CD14-positive monocyte (primary cell): ENCODE results near the gene NUDT6. TPM values are rescaled to one million over a fixed set of nuclear protein-coding genes. Genes with fewer than 3 reads are reported as not detected.

Experiments used
- DNase-seq, 3 donors: peaks; one replicate each; pipeline ENCODE4 v3.0.0-alpha.2; 2011 to 2022
- H2AFZ ChIP-seq: 2 replicates; pipeline ENCODE4 v1.6.0; 2012; ENCODE audit warnings: mild to moderate bottlenecking, low read depth, low read length, inconsistent platforms; ENCODE audit not compliant: insufficient read depth, poor library complexity, severe bottlenecking
- H3K27ac ChIP-seq, 2 donors: 1 replicate in 1 of 2; 2 replicates in 1 of 2; pipeline ENCODE4 v1.5.1; 2012 to 2013; ENCODE audit warnings: low read length in 2 of 2, control low read depth in 1 of 2, inconsistent platforms in 1 of 2, low read depth in 1 of 2, mild to moderate bottlenecking in 1 of 2
- H3K27me3 ChIP-seq, 2 donors: one replicate each; pipeline versions ENCODE4 v1.6.0 to v1.6.1; 2011 to 2013; ENCODE audit warnings: low read length in 2 of 2; ENCODE audit not compliant: control insufficient read depth in 2 of 2, insufficient read depth in 2 of 2
- H3K36me3 ChIP-seq, 2 donors: replicated peaks in 1 of 2; 1 replicate in 1 of 2; 2 replicates in 1 of 2; pipeline versions ENCODE4 v1.5.1 to v1.6.1; 2012 to 2013; ENCODE audit warnings: low read length in 2 of 2, control low read depth in 1 of 2, inconsistent platforms in 1 of 2, mild to moderate bottlenecking in 1 of 2; ENCODE audit not compliant: insufficient read depth in 2 of 2, control insufficient read depth in 1 of 2
- H3K4me1 ChIP-seq, 2 donors: 1 replicate in 1 of 2; 2 replicates in 1 of 2; pipeline versions ENCODE4 v1.5.1 to v1.6.1; 2012 to 2013; ENCODE audit warnings: low read length in 2 of 2, control low read depth in 1 of 2, inconsistent platforms in 1 of 2, mild to moderate bottlenecking in 1 of 2, moderate library complexity in 1 of 2; ENCODE audit not compliant: insufficient read depth in 2 of 2, control insufficient read depth in 1 of 2
- H3K4me2 ChIP-seq: replicated peaks from 2 replicates; pipeline ENCODE3; 2012; ENCODE audit warnings: low read length, moderate library complexity, mild to moderate bottlenecking; ENCODE audit not compliant: poor library complexity, severe bottlenecking; ENCODE audit errors: extremely low read depth
- H3K4me3 ChIP-seq, 3 experiments: fragments of 200-600 bp in 1 of 3; sonication (generic) in 1 of 3; replicated peaks in 1 of 3; 1 replicate in 2 of 3; 2 replicates in 1 of 3; pipeline ENCODE4 v1.5.1; 2011 to 2013; ENCODE audit warnings: low read length in 3 of 3, mild to moderate bottlenecking in 3 of 3, control low read depth in 2 of 3, low read depth in 2 of 3, inconsistent platforms in 1 of 3, moderate library complexity in 1 of 3
- H3K79me2 ChIP-seq: 2 replicates; pipeline ENCODE4 v1.6.0; 2012; ENCODE audit warnings: mild to moderate bottlenecking, control low read depth, inconsistent platforms, low read length, moderate library complexity; ENCODE audit not compliant: insufficient read depth
- H3K9ac ChIP-seq: 2 replicates; pipeline ENCODE4 v1.6.0; 2017; ENCODE audit warnings: low read length, mild to moderate bottlenecking; ENCODE audit not compliant: insufficient read depth, poor library complexity, severe bottlenecking
- H3K9me3 ChIP-seq, 2 donors: replicated peaks in 1 of 2; 1 replicate in 1 of 2; 2 replicates in 1 of 2; pipeline versions ENCODE4 v1.5.1 to v1.6.1; 2012 to 2013; ENCODE audit warnings: low read length in 2 of 2, control low read depth in 1 of 2; ENCODE audit not compliant: control insufficient read depth in 1 of 2, insufficient read depth in 1 of 2
- H4K20me1 ChIP-seq: 2 replicates; pipeline ENCODE4 v1.6.0; 2012; ENCODE audit warnings: mild to moderate bottlenecking, low read length, control low read depth, moderate library complexity; ENCODE audit not compliant: insufficient read depth
- H3K27ac Mint-ChIP-seq, 7 donors: one replicate each; pipeline ENCODE4 v1.8.0; 2020; ENCODE audit warnings: mild to moderate bottlenecking in 7 of 7, mixed read lengths in 7 of 7, moderate library complexity in 6 of 7, inconsistent platforms in 2 of 7
- H3K27me3 Mint-ChIP-seq, 3 donors: one replicate each; pipeline ENCODE4 v1.8.0; 2021 to 2022; ENCODE audit warnings: low read depth in 3 of 3, mild to moderate bottlenecking in 3 of 3, mixed read lengths in 3 of 3, moderate library complexity in 3 of 3, inconsistent platforms in 1 of 3
- H3K36me3 Mint-ChIP-seq, 2 donors: one replicate each; pipeline ENCODE4 v1.8.0; 2020; ENCODE audit warnings: mixed read lengths in 2 of 2, inconsistent platforms in 1 of 2, mild to moderate bottlenecking in 1 of 2
- H3K4me1 Mint-ChIP-seq: one replicate; pipeline ENCODE4 v1.8.0; 2020; ENCODE audit warnings: mild to moderate bottlenecking, mixed read lengths
- H3K4me3 Mint-ChIP-seq, 2 donors: one replicate each; pipeline ENCODE4 v1.8.0; 2020; ENCODE audit warnings: mild to moderate bottlenecking in 2 of 2, mixed read lengths in 2 of 2, moderate library complexity in 1 of 2
- H3K9me3 Mint-ChIP-seq, 7 donors: one replicate each; pipeline ENCODE4 v1.8.0; 2020 to 2022; ENCODE audit warnings: mixed read lengths in 7 of 7, mild to moderate bottlenecking in 6 of 7, moderate library complexity in 6 of 7, inconsistent platforms in 2 of 7
- CTCF ChIP-seq: fragments of 200-600 bp; IDR thresholded peaks from one replicate; pipeline ENCODE4 v1.8.0; 2022; ENCODE audit warnings: antibody characterized with exemption, mild to moderate bottlenecking
- WGBS: methylation state at CpG from one replicate; pipeline ENCODE4 v1.1.5; 2013; ENCODE audit warnings: missing lambda C conversion rate; ENCODE audit not compliant: insufficient coverage; 5-methylcytosine and 5-hydroxymethylcytosine counted together
- intact Hi-C, 2 donors: fragments of 100-400 bp; cut with micrococcal nuclease; formaldehyde crosslinking; loops; one replicate each; pipeline versions ENCODE4 v1.15.0 to v1.15.1; 2023
- polyA plus RNA-seq, 3 donors: library from polyadenylated mRNA; depleted of rRNA in 1 of 3; unstranded in 2 of 3; stranded (reverse) in 1 of 3; fragments of 300-500 nt in 2 of 3; fragments of >200 nt in 1 of 3; fragmentation: Illumina TruSeq in 2 of 3; gene quantifications; 1 replicate in 2 of 3; 2 replicates in 1 of 3; pipeline ENCODE4 v1.2.3, GENCODE V29; 2012 to 2021

The NUDT6 gene
- polyA plus RNA-seq, 3 donors = 1.6 to 1.9 (median 1.6) TPM

GRCh38 chr4:122963216-122963615 lies 40.8 kb upstream of the NUDT6 start:
- H3K9me3 Mint-ChIP-seq = peaks cover 0 to 2% (median 0%) of the 10 kb centered on the region in 7 donors
- Histone ChIP-seq H3K4me3 (no peak overlapping the region), H3K27me3 (no peaks in the 10 kb centered on the region), H3K4me1 (no peaks in the 10 kb centered on the region), H4K20me1 (no peaks in the 10 kb centered on the region), H3K27ac (no peak overlapping the region), H3K79me2 (no peaks in the 10 kb centered on the region), H3K9ac (no peak overlapping the region), H2AFZ (no peak overlapping the region), H3K36me3 (peaks cover 0 to 5% of the 10 kb centered on the region in 2 donors), H3K4me2 (no peak overlapping the region), H3K9me3 (no peaks in the 10 kb centered on the region)
- no peaks in the 10 kb centered on the region for H3K27me3 Mint-ChIP-seq
- no peak overlapping the region for H3K4me3 Mint-ChIP-seq
- TF ChIP-seq CTCF = no peak
- H3K36me3 Mint-ChIP-seq = peaks cover 7 to 18% of the 10 kb centered on the region in 2 donors
- peaks cover 8% of the 10 kb centered on the region for H3K4me1 Mint-ChIP-seq
- H3K27ac Mint-ChIP-seq = no peak overlapping the region
- peak in 2 of 3 donors; percentile 13 to 30 for DNase-seq
- intact Hi-C loops = no loop called here

- WGBS = no CpG with 5 or more reads among the region's 2 CpGs
- H3K27ac Mint-ChIP-seq = no peak overlapping the region
- TF ChIP-seq CTCF = no peak
- no peaks in the 10 kb centered on the region for H3K4me1 ChIP-seq
- no peak overlapping the region for H3K4me3 Mint-ChIP-seq
- H4K20me1 ChIP-seq = no peaks in the 10 kb centered on the region
- peaks cover 9 to 18% of the 10 kb centered on the region in 2 donors for H3K36me3 Mint-ChIP-seq
- no peaks in the 10 kb centered on the region for H3K9me3 ChIP-seq
- H3K4me2 ChIP-seq = no peak overlapping the region
- no peak overlapping the region for H2AFZ ChIP-seq
- no peak overlapping the region for H3K9ac ChIP-seq
- H3K27me3 Mint-ChIP-seq = no peaks in the 10 kb centered on the region
- peaks cover 0 to 5% of the 10 kb centered on the region in 2 donors for H3K36me3 ChIP-seq
- H3K79me2 ChIP-seq = no peaks in the 10 kb centered on the region
- intact Hi-C loops = no loop called here
- H3K4me1 Mint-ChIP-seq = peaks cover 8% of the 10 kb centered on the region
- H3K4me3 ChIP-seq = no peak overlapping the region
- peaks cover 0 to 2% (median 0%) of the 10 kb centered on the region in 7 donors for H3K9me3 Mint-ChIP-seq
- no peak overlapping the region for H3K27ac ChIP-seq
- no peaks in the 10 kb centered on the region for H3K27me3 ChIP-seq
- no peak for DNase-seq
Observed at GRCh38 chr4:122960611-122961000, 38.2 kb upstream of the NUDT6 start.
